Liver (tissue), 9 donors: Measurements from ENCODE around the gene SNRPA1. TPM values are rescaled to one million over a fixed set of nuclear protein-coding genes. Genes with fewer than 3 reads are reported as not detected.

ENCODE experiments used
- DNase-seq: peaks from one replicate; pipeline ENCODE4 v3.0.0-alpha.2; 2017; ENCODE audit warnings: low spot score
- H3K27ac ChIP-seq, 2 donors: one replicate each; pipeline ENCODE4 v1.7.0; 2013; ENCODE audit warnings: inconsistent platforms in 2 of 2, low read length in 2 of 2, control low read depth in 1 of 2, low read depth in 1 of 2, mild to moderate bottlenecking in 1 of 2
- H3K27me3 ChIP-seq, 4 donors: one replicate each; pipeline versions ENCODE4 v1.6.1 to v1.7.0; 2013; ENCODE audit warnings: low read length in 3 of 4, inconsistent platforms in 1 of 4, mild to moderate bottlenecking in 1 of 4, moderate library complexity in 1 of 4; ENCODE audit not compliant: control insufficient read depth in 4 of 4, insufficient read depth in 4 of 4
- H3K36me3 ChIP-seq, 4 donors: one replicate each; pipeline versions ENCODE4 v1.6.1 to v1.7.0; 2013; ENCODE audit warnings: low read length in 3 of 4, mild to moderate bottlenecking in 3 of 4, low read depth in 1 of 4, moderate library complexity in 1 of 4; ENCODE audit not compliant: control insufficient read depth in 4 of 4, insufficient read depth in 3 of 4
- H3K4me1 ChIP-seq, 4 donors: one replicate each; pipeline versions ENCODE4 v1.6.1 to v1.7.0; 2013; ENCODE audit warnings: low read length in 3 of 4, mild to moderate bottlenecking in 3 of 4, moderate library complexity in 1 of 4; ENCODE audit not compliant: control insufficient read depth in 4 of 4, insufficient read depth in 4 of 4
- H3K4me3 ChIP-seq, 3 donors: one replicate each; pipeline versions ENCODE4 v1.6.1 to v1.7.0; 2013; ENCODE audit warnings: low read length in 3 of 3, control low read depth in 1 of 3, low read depth in 1 of 3, mild to moderate bottlenecking in 1 of 3
- H3K9ac ChIP-seq, 2 donors: one replicate each; pipeline ENCODE4 v1.7.0; 2013; ENCODE audit warnings: low read length in 2 of 2, mild to moderate bottlenecking in 2 of 2, moderate library complexity in 2 of 2, control low read depth in 1 of 2, low read depth in 1 of 2
- H3K9me3 ChIP-seq, 4 donors: one replicate each; pipeline versions ENCODE4 v1.6.1 to v1.7.0; 2013; ENCODE audit warnings: low read length in 3 of 4; ENCODE audit not compliant: control insufficient read depth in 4 of 4
- EGR1 ChIP-seq, 2 donors: IDR thresholded peaks; 2 replicates each; pipeline ENCODE4 v1.6.1; 2016 to 2018; ENCODE audit warnings: antibody characterized with exemption in 2 of 2, low read depth in 2 of 2
- FOXA2 ChIP-seq: IDR thresholded peaks from 2 replicates; pipeline ENCODE4 v1.6.1; 2016; ENCODE audit warnings: antibody characterized with exemption
- GABPA ChIP-seq, 2 donors: IDR thresholded peaks in 1 of 2; conservative IDR thresholded peaks in 1 of 2; 2 replicates each; pipeline ENCODE4 v1.6.1; 2016; ENCODE audit warnings: antibody characterized with exemption in 2 of 2, mild to moderate bottlenecking in 1 of 2, moderate library complexity in 1 of 2
- HNF4A ChIP-seq, 2 donors: conservative IDR thresholded peaks; 2 replicates each; pipeline ENCODE4 v1.6.1; 2016; ENCODE audit warnings: antibody characterized with exemption in 2 of 2, mild to moderate bottlenecking in 2 of 2
- HNF4G ChIP-seq: IDR thresholded peaks from 2 replicates; pipeline ENCODE4 v1.6.1; 2016; ENCODE audit warnings: antibody characterized with exemption
- JUND ChIP-seq, 2 donors: IDR thresholded peaks; 2 replicates each; pipeline ENCODE4 v1.6.1; 2016; ENCODE audit warnings: antibody characterized with exemption in 2 of 2
- NR2F2 ChIP-seq: IDR thresholded peaks from 2 replicates; pipeline ENCODE4 v1.6.1; 2016; ENCODE audit warnings: antibody characterized with exemption
- RAD21 ChIP-seq, 2 donors: IDR thresholded peaks; 2 replicates each; pipeline ENCODE4 v1.6.1; 2016; ENCODE audit warnings: antibody characterized with exemption in 2 of 2, mild to moderate bottlenecking in 2 of 2
- RXRA ChIP-seq, 2 donors: IDR thresholded peaks; 2 replicates each; pipeline ENCODE4 v1.6.1; 2017 to 2018; ENCODE audit warnings: antibody characterized with exemption in 2 of 2, mild to moderate bottlenecking in 1 of 2
- SP1 ChIP-seq: IDR thresholded peaks from 2 replicates; pipeline ENCODE4 v1.6.1; 2018; ENCODE audit warnings: antibody characterized with exemption, mild to moderate bottlenecking
- TAF1 ChIP-seq: conservative IDR thresholded peaks from 2 replicates; pipeline ENCODE4 v1.6.1; 2016; ENCODE audit warnings: antibody characterized with exemption, mild to moderate bottlenecking
- WGBS: extraction: QIAGEN DNeasy Blood & Tissue Kit; methylation state at CpG from one replicate; pipeline ENCODE4 v1.1.7; 2013; 5-methylcytosine and 5-hydroxymethylcytosine counted together
- polyA plus RNA-seq, 2 donors: library from polyadenylated mRNA; stranded (reverse) in 1 of 2; unstranded in 1 of 2; fragments of 200-250 nt in 1 of 2; fragments of >200 nt in 1 of 2; fragmentation: Nextera tagmentation in 1 of 2; extraction: Ambion mirVana in 1 of 2; gene quantifications; one replicate each; pipeline versions ENCODE4 v1.2.1 to v1.2.3, GENCODE V29; 2013 to 2015
- total RNA-seq, 2 donors: library from RNA; depleted of rRNA; stranded (reverse); fragments of >200 nt; gene quantifications; one replicate each; pipeline ENCODE4 v1.2.3, GENCODE V29; 2014
- TF ChIP-seq, protein P1 (sequence below): IDR thresholded peaks from 2 replicates; pipeline ENCODE4 v1.6.1; 2016; ENCODE audit warnings: antibody characterized with exemption, mild to moderate bottlenecking
- TF ChIP-seq, protein P2 (sequence below): fragments of 150-350 bp; IDR thresholded peaks from 2 replicates; pipeline ENCODE4 v1.5.1; 2017; ENCODE audit warnings: improper control_type of control experiment, low read depth, low read length; ENCODE audit not compliant: missing input control
- TF ChIP-seq, protein P3 (sequence below): IDR thresholded peaks from 2 replicates; pipeline ENCODE4 v1.6.1; 2016; ENCODE audit warnings: antibody characterized with exemption
- TF ChIP-seq, protein P4 (sequence below): IDR thresholded peaks from 2 replicates; pipeline ENCODE4 v1.6.1; 2016; ENCODE audit warnings: antibody characterized with exemption
- TF ChIP-seq, protein P5 (sequence below): IDR thresholded peaks from 2 replicates; pipeline ENCODE4 v1.6.1; 2016; ENCODE audit warnings: antibody characterized with exemption
- donor health status: healthy.
- donor health status: healthy.
- donor health status: healthy.
- donor health status: healthy.
- donor health status: healthy.

The SNRPA1 gene
- total and polyA plus RNA-seq, 4 donors = 12.7 to 31.7 (median 18.0) TPM

DNA sequence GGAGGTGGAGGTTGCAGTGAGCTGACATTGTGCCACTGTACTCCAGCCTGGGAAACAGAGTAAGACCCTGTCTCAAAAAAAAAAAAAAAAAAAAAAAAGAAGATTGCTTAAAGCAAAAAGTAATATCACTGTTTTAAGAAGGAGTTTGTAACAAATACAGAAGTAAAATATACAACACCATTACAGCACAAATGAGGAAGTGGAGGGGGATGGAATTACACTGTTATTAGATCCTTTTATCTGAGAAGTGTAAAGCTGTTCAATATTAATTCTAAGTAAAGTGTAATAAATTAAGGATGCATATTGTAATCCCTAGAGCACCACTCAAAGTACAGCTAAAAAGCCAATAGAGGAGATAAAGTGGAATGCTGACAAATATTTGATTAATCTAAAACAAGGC, 47.0 kb upstream of the SNRPA1 start:
- Histone ChIP-seq H3K27me3 (no peaks in the 10 kb centered on the region), H3K9ac (no peak overlapping the region), H3K36me3 (peaks cover 1 to 17% (median 9%) of the 10 kb centered on the region in 4 donors), H3K4me3 (no peak overlapping the region), H3K4me1 (no peaks in the 10 kb centered on the region), H3K9me3 (no peaks in the 10 kb centered on the region), H3K27ac (no peak overlapping the region)
- TF ChIP-seq HNF4A (conservative IDR thresholded peaks at IDR 0.05) (no peak), RAD21 (IDR thresholded peaks at IDR 0.05) (no peak), GABPA (IDR thresholded peaks at IDR 0.05 in 1 of 2, conservative IDR thresholded peaks at IDR 0.05 in 1 of 2) (no peak), EGR1 (IDR thresholded peaks at IDR 0.05; ENCODE audit: low read depth in 2 of 2) (no peak), TAF1 (no peak), SP1 (no peak), HNF4G (no peak), JUND (IDR thresholded peaks at IDR 0.05) (no peak), FOXA2 (no peak), NR2F2 (no peak), RXRA (IDR thresholded peaks at IDR 0.05) (no peak)
- TF ChIP-seq, protein P1, sequence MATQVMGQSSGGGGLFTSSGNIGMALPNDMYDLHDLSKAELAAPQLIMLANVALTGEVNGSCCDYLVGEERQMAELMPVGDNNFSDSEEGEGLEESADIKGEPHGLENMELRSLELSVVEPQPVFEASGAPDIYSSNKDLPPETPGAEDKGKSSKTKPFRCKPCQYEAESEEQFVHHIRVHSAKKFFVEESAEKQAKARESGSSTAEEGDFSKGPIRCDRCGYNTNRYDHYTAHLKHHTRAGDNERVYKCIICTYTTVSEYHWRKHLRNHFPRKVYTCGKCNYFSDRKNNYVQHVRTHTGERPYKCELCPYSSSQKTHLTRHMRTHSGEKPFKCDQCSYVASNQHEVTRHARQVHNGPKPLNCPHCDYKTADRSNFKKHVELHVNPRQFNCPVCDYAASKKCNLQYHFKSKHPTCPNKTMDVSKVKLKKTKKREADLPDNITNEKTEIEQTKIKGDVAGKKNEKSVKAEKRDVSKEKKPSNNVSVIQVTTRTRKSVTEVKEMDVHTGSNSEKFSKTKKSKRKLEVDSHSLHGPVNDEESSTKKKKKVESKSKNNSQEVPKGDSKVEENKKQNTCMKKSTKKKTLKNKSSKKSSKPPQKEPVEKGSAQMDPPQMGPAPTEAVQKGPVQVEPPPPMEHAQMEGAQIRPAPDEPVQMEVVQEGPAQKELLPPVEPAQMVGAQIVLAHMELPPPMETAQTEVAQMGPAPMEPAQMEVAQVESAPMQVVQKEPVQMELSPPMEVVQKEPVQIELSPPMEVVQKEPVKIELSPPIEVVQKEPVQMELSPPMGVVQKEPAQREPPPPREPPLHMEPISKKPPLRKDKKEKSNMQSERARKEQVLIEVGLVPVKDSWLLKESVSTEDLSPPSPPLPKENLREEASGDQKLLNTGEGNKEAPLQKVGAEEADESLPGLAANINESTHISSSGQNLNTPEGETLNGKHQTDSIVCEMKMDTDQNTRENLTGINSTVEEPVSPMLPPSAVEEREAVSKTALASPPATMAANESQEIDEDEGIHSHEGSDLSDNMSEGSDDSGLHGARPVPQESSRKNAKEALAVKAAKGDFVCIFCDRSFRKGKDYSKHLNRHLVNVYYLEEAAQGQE = no peak
- TF ChIP-seq, protein P2, sequence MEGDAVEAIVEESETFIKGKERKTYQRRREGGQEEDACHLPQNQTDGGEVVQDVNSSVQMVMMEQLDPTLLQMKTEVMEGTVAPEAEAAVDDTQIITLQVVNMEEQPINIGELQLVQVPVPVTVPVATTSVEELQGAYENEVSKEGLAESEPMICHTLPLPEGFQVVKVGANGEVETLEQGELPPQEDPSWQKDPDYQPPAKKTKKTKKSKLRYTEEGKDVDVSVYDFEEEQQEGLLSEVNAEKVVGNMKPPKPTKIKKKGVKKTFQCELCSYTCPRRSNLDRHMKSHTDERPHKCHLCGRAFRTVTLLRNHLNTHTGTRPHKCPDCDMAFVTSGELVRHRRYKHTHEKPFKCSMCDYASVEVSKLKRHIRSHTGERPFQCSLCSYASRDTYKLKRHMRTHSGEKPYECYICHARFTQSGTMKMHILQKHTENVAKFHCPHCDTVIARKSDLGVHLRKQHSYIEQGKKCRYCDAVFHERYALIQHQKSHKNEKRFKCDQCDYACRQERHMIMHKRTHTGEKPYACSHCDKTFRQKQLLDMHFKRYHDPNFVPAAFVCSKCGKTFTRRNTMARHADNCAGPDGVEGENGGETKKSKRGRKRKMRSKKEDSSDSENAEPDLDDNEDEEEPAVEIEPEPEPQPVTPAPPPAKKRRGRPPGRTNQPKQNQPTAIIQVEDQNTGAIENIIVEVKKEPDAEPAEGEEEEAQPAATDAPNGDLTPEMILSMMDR = no peak
- TF ChIP-seq, protein P3, sequence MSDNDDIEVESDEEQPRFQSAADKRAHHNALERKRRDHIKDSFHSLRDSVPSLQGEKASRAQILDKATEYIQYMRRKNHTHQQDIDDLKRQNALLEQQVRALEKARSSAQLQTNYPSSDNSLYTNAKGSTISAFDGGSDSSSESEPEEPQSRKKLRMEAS = no peak
- TF ChIP-seq, protein P4, sequence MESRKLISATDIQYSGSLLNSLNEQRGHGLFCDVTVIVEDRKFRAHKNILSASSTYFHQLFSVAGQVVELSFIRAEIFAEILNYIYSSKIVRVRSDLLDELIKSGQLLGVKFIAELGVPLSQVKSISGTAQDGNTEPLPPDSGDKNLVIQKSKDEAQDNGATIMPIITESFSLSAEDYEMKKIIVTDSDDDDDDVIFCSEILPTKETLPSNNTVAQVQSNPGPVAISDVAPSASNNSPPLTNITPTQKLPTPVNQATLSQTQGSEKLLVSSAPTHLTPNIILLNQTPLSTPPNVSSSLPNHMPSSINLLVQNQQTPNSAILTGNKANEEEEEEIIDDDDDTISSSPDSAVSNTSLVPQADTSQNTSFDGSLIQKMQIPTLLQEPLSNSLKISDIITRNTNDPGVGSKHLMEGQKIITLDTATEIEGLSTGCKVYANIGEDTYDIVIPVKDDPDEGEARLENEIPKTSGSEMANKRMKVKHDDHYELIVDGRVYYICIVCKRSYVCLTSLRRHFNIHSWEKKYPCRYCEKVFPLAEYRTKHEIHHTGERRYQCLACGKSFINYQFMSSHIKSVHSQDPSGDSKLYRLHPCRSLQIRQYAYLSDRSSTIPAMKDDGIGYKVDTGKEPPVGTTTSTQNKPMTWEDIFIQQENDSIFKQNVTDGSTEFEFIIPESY = no peak
- TF ChIP-seq, protein P5, sequence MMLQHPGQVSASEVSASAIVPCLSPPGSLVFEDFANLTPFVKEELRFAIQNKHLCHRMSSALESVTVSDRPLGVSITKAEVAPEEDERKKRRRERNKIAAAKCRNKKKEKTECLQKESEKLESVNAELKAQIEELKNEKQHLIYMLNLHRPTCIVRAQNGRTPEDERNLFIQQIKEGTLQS = no peak
- DNase-seq = no peak

DNA sequence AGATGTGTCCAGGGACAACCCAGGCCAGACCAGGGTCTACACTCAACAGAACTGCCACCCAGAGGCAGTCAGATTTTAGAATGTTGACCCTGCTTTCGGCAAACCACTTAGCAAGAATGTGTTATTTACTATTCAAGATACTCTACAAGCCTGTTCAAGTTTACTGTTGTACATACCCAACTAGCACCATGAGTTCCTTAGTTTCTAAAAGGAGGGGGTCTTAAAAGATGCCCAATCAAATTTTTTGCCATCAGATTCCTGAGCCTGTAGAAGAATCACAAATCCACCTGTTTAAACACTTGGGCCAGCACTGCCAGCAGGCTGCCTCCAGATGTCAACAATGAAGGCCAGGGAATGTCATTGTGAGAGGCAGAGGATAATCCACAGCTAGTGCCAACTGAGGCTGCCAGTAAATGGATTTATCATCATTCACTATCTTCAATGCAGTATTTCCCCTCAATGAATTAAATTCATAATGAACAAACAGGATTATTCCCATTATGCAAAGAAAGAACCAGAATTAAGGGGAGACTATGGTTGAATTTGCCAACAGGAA, 43.5 kb upstream of the SNRPA1 start:
- Histone ChIP-seq H3K9ac (no peak overlapping the region), H3K27ac (no peak overlapping the region), H3K27me3 (no peaks in the 10 kb centered on the region), H3K9me3 (no peaks in the 10 kb centered on the region), H3K4me1 (no peaks in the 10 kb centered on the region), H3K36me3 (peaks cover 1 to 20% (median 19%) of the 10 kb centered on the region in 4 donors), H3K4me3 (no peak overlapping the region)
- 96% methylated on average over 1 of the region's 1 CpG for WGBS
- no peak for TF ChIP-seq GABPA (IDR thresholded peaks at IDR 0.05 in 1 of 2, conservative IDR thresholded peaks at IDR 0.05 in 1 of 2)
- no peak for TF ChIP-seq JUND (IDR thresholded peaks at IDR 0.05)
- TF ChIP-seq, protein P2 = no peak
- no peak for DNase-seq
